K562 (cell line): ENCODE results near the gene LRP2BP. TPM values are rescaled to one million over a fixed set of nuclear protein-coding genes. Genes with fewer than 3 reads are reported as not detected.

Experiments used
- ATF4 ChIP-seq: fragments of 450-650 bp; formaldehyde crosslinking; IDR thresholded peaks from 2 replicates; pipeline ENCODE4 v1.4.0; 2022; ENCODE audit warnings: mild to moderate bottlenecking, moderate library complexity
- EGR1 ChIP-seq: fragments of 450-650 bp; conservative IDR thresholded peaks from 2 replicates; pipeline ENCODE4 v1.6.1; 2017; ENCODE audit warnings: mild to moderate bottlenecking
- HMGXB4 ChIP-seq: sonication (generic); formaldehyde crosslinking; IDR thresholded peaks from 2 replicates; pipeline ENCODE4 v1.8.1; 2023; ENCODE audit warnings: mild to moderate bottlenecking, missing genetic modification reagents
- PHF8 ChIP-seq: fragments of 200-600 bp; sonication (generic); IDR thresholded peaks from 2 replicates; pipeline ENCODE4 v1.6.1; 2012; ENCODE audit warnings: mixed run types, mild to moderate bottlenecking, inconsistent platforms, low read length, moderate library complexity, borderline replicate concordance
- RREB1 ChIP-seq: fragments of 250-450 bp; sonication (Bioruptor Pico); IDR thresholded peaks from 2 replicates; pipeline ENCODE4 v1.4.0; 2020
- SMARCB1 ChIP-seq: IDR thresholded peaks from 2 replicates; pipeline ENCODE4 v1.6.1; 2011; ENCODE audit warnings: improper control_type of control experiment, low read depth; ENCODE audit not compliant: insufficient read length
- TAF1 ChIP-seq: IDR thresholded peaks from 2 replicates; pipeline ENCODE4 v1.6.1; 2011; ENCODE audit warnings: mild to moderate bottlenecking, low read length, moderate library complexity; ENCODE audit not compliant: insufficient read depth, control insufficient read depth, severe bottlenecking; ENCODE audit errors: extremely low read depth
- TFAP4 ChIP-seq: sonication (generic); formaldehyde crosslinking; IDR thresholded peaks from 2 replicates; pipeline ENCODE4 v1.8.0; 2022; ENCODE audit warnings: missing genetic modification reagents, mild to moderate bottlenecking, moderate library complexity, borderline replicate concordance
- WHSC1 ChIP-seq: IDR thresholded peaks from one replicate; pipeline ENCODE4 v1.6.1; 2012; ENCODE audit warnings: low read length, control low read depth, inconsistent platforms
- ZMIZ1 ChIP-seq, 2 experiments: fragments of 150-350 bp in 1 of 2; IDR thresholded peaks; 2 replicates each; pipeline ENCODE4 v1.6.1; 2012 to 2016; ENCODE audit warnings: low read depth in 2 of 2, low read length in 2 of 2, mild to moderate bottlenecking in 1 of 2, moderate library complexity in 1 of 2
- ZNF140 ChIP-seq: fragments of 250-450 bp; sonication (Bioruptor Pico); IDR thresholded peaks from 2 replicates; pipeline ENCODE4 v1.8.0; 2021; ENCODE audit warnings: moderate library complexity, mild to moderate bottlenecking, inconsistent platforms
- ZNF174 ChIP-seq: fragments of 250-450 bp; sonication (Bioruptor Pico); IDR thresholded peaks from 2 replicates; pipeline ENCODE4 v1.4.0; 2020; ENCODE audit warnings: mild to moderate bottlenecking
- ZNF263 ChIP-seq: sonication (generic); formaldehyde crosslinking; IDR thresholded peaks from 2 replicates; pipeline ENCODE4 v1.8.0; 2022; ENCODE audit warnings: mild to moderate bottlenecking, missing genetic modification reagents, borderline replicate concordance
- polyA plus RNA-seq, 8 experiments: library from polyadenylated mRNA; depleted of rRNA in 4 of 8; stranded (reverse) in 5 of 8; unstranded in 3 of 8; fragments of >200 nt; fragmentation: Nextera tagmentation in 2 of 8; fragmentation: Illumina TruSeq in 1 of 8; extraction: Ambion mirVana in 2 of 8; extraction: Trizol in 1 of 8; gene quantifications; 2 replicates each; pipeline versions ENCODE4 v1.2.1 to v1.2.3, GENCODE V29; 2011 to 2014; ENCODE audit warnings: inconsistent platforms in 1 of 8, missing spikeins in 1 of 8
- total RNA-seq, 7 experiments: library from RNA; depleted of rRNA in 6 of 7; stranded (reverse); fragments of >200 nt in 6 of 7; fragmentation: Illumina TruSeq in 2 of 7; extraction: Trizol in 2 of 7; gene quantifications; 2 replicates each; pipeline versions ENCODE4 v1.2.1 to v1.2.3, GENCODE V29; 2011 to 2021; ENCODE audit warnings: low replicate concordance in 1 of 7

LRP2BP gene
- total and polyA plus RNA-seq, 9 of the 15 experiments (the other 6 are each of a cell fraction or from before 2014, with no cell fraction given), result 0.42 to 2.1 (median 0.62) TPM

GRCh38 chr4:185357733-185358440 lies 37.8 kb downstream of the LRP2BP start (continued):
- TF ChIP-seq ATF4 (CRISPR knock-in tag) (no peak), RREB1 (CRISPR knock-in tag) (no peak), TAF1 (no peak), WHSC1 (no peak), ZNF263 (CRISPR knock-in tag) (no peak), EGR1 (no peak), PHF8 (no peak), ZNF174 (CRISPR knock-in tag) (no peak), SMARCB1 (no peak), ZNF140 (CRISPR knock-in tag) (no peak), ZMIZ1 (IDR thresholded peaks at IDR 0.05; ENCODE audit: low read depth in 2 of 2, low read length in 2 of 2) (no peak), HMGXB4 (CRISPR knock-in tag) (no peak), TFAP4 (CRISPR knock-in tag) (no peak)
